ENCODE measurements around the gene SYTL2.

- TF ChIP-seq, protein P1, sequence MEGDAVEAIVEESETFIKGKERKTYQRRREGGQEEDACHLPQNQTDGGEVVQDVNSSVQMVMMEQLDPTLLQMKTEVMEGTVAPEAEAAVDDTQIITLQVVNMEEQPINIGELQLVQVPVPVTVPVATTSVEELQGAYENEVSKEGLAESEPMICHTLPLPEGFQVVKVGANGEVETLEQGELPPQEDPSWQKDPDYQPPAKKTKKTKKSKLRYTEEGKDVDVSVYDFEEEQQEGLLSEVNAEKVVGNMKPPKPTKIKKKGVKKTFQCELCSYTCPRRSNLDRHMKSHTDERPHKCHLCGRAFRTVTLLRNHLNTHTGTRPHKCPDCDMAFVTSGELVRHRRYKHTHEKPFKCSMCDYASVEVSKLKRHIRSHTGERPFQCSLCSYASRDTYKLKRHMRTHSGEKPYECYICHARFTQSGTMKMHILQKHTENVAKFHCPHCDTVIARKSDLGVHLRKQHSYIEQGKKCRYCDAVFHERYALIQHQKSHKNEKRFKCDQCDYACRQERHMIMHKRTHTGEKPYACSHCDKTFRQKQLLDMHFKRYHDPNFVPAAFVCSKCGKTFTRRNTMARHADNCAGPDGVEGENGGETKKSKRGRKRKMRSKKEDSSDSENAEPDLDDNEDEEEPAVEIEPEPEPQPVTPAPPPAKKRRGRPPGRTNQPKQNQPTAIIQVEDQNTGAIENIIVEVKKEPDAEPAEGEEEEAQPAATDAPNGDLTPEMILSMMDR (IDR thresholded peaks at IDR 0.05): no peak
- no peak for TF ChIP-seq POLR2AphosphoS5 (IDR thresholded peaks at IDR 0.05)
Observed at GRCh38 chr11:85806876-85807275, 4.1 kb downstream of the SYTL2 start.

Data from breast epithelium (tissue), 3 donors.